ENCODE measurements around the gene RPP25L. TPM values are rescaled to one million over a fixed set of nuclear protein-coding genes. Genes with fewer than 3 reads are reported as not detected.

Gene RPP25L
- total RNA-seq, 1 experiment from 2014 or later: 17.2 TPM

- no peaks in the 10 kb centered on the region for H3K79me1 ChIP-seq (ENCODE audit: insufficient read depth, low read depth, low read length, poor library complexity, severe bottlenecking)
- H4K8ac ChIP-seq (replicated peaks; ENCODE audit: insufficient read length, low read depth, low read length): no peak overlapping the region
- H2AK5ac ChIP-seq (ENCODE audit: insufficient read length, low read length): no peak overlapping the region
- no peak overlapping the region for H3K27ac ChIP-seq (ENCODE audit: insufficient read length, low read depth, low read length)
- no peaks in the 10 kb centered on the region for H4K20me1 ChIP-seq (ENCODE audit: control insufficient read depth, insufficient read depth, insufficient read length)
- H3K9ac ChIP-seq (ENCODE audit: extremely low read depth, insufficient read length, low read length): no peak overlapping the region
- DNase-seq: peak; percentile 78
- H3K4ac ChIP-seq (ENCODE audit: low read depth, low read length): no peak overlapping the region
- Mint-ChIP-seq H3K4me1 (peaks cover 51 to 67% of the 10 kb centered on the region in 2 experiments), H3K9me3 (peaks cover 0 to 5% of the 10 kb centered on the region in 2 experiments; a peak in 1 of 5 replicates), H3K36me3 (ENCODE audit: insufficient read depth in 1 of 3, low read depth in 3 of 3) (no peaks in the 10 kb centered on the region), H3K27ac (no peak overlapping the region), H3K4me3 (peak overlapping the region; percentile 65 to 83), H3K27me3 (ENCODE audit: low read depth) (peaks cover 76% of the 10 kb centered on the region)
- TF ChIP-seq CTCF (conservative IDR thresholded peaks at IDR 0.05): no peak
- no peak overlapping the region for H2BK12ac ChIP-seq (ENCODE audit: insufficient read length, low read depth, low read length)
- H4K91ac ChIP-seq (ENCODE audit: insufficient read length, low read depth, low read length): no peak overlapping the region
- H3K4me1 ChIP-seq (ENCODE audit: insufficient read depth, low read length): peaks cover 12% of the 10 kb centered on the region
- H3K27me3 ChIP-seq (ENCODE audit: insufficient read depth, low read length): peaks cover 22% of the 10 kb centered on the region
- no peak overlapping the region for H2BK120ac ChIP-seq (ENCODE audit: low read depth, low read length, poor library complexity, severe bottlenecking)
- no peak overlapping the region for H3K18ac ChIP-seq (ENCODE audit: insufficient read length, low read depth, low read length)
- no peak overlapping the region for H3K23ac ChIP-seq (ENCODE audit: insufficient read length, low read depth, low read length)
- H3K56ac ChIP-seq (ENCODE audit: insufficient read length, low read depth, low read length): no peak overlapping the region
- no peak overlapping the region for H3T11ph ChIP-seq (ENCODE audit: low read length)
- H2AFZ ChIP-seq (ENCODE audit: low read length): no peak overlapping the region
- WGBS (ENCODE audit: extremely low coverage, insufficient read length, low lambda C conversion rate): no CpG with 5 or more reads among the region's 62 CpGs
- peaks cover 7% of the 10 kb centered on the region for H3K23me2 ChIP-seq (ENCODE audit: insufficient read length, low read depth, low read length, poor library complexity, severe bottlenecking)
- peak overlapping the region; percentile 58 for H3K4me2 ChIP-seq (ENCODE audit: insufficient read depth, insufficient read length, low read length)
- no peak overlapping the region for H2BK20ac ChIP-seq (ENCODE audit: low read depth, low read length, poor library complexity, severe bottlenecking)
- no peak overlapping the region for H3K14ac ChIP-seq (ENCODE audit: insufficient read depth, low read length)
- no peaks in the 10 kb centered on the region for H3K9me3 ChIP-seq (ENCODE audit: control insufficient read depth, low read depth, low read length)
- no peak overlapping the region for H2BK5ac ChIP-seq (ENCODE audit: insufficient read length, low read length)
- H2BK15ac ChIP-seq (ENCODE audit: low read depth, low read length): no peak overlapping the region
- no peak overlapping the region for H4K5ac ChIP-seq (ENCODE audit: insufficient read length, low read depth, low read length)
- no peaks in the 10 kb centered on the region for H3K79me2 ChIP-seq (ENCODE audit: insufficient read depth, low read length)
These were observed 34.3 kb downstream of the RPP25L start for GRCh38 chr9:34577400-34578240.
